ENCODE data around the gene CYTH1.
"Not testable (repeated sequence)": the region's sequence is repeated elsewhere in the genome, so short reads cannot be mapped to it uniquely, and the experiment has no call there.

Gene CYTH1

DNA sequence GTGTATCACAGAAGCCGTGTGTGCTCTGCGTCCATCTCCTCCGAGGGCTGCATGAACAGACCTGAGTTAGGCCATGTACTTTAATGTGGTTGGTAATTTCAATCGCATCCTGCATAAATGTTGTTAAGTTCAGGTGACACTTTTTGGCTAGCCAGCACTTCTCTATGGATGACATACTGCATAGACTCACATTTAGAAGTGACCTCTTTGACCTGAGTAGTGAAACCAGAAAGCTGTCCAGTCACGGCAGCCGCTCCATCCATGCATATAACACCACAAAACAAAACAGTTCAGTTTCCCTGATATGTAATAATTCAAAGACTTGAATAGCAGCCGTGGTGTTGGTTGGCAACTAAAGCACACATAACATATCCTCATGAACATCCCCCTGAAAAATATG lies 94.1 kb downstream of the CYTH1 start:
- DNase-seq (ENCODE audit: low spot score) = no peak

DNA sequence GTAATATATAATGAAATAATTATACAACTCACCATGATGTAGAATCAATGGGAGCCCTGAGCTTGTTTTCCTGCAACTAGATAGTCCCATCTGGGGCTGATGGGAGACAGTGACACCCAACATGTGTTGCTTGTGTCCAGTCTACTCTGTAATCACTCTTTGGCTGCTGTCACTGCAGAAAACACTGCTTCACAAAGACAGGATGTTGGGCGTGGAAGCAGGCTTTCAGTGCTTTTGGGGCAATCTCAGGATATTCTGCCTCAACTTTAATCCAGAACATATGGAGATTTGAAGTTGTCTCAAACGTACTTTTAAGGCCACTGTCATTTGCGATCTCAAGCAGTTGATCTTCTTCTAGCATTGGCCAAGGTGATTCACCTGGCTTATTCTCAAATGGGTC lies 94.9 kb downstream of the CYTH1 start:
- no peak for DNase-seq (ENCODE audit: low spot score)

DNA sequence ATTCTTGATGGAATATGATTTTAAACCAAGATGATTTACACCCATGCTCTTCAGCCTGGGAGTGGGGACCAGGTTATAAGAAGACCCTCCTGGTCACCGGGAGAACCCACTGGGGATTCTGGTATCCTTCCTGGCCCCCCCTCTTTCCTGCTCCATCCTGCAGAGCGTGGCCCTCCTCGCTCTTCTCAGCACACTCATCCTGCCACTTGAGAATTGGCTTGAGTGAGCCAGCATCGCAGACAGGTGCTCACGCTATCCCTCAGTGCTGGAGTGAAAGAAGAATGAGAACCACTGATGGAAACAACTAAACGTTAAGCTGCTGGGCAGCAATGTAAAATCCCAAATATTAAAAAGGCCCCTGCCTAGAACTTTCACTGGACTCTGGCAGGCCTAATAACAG lies 98.0 kb downstream of the CYTH1 start:
- no peak for DNase-seq (ENCODE audit: low spot score)

DNA sequence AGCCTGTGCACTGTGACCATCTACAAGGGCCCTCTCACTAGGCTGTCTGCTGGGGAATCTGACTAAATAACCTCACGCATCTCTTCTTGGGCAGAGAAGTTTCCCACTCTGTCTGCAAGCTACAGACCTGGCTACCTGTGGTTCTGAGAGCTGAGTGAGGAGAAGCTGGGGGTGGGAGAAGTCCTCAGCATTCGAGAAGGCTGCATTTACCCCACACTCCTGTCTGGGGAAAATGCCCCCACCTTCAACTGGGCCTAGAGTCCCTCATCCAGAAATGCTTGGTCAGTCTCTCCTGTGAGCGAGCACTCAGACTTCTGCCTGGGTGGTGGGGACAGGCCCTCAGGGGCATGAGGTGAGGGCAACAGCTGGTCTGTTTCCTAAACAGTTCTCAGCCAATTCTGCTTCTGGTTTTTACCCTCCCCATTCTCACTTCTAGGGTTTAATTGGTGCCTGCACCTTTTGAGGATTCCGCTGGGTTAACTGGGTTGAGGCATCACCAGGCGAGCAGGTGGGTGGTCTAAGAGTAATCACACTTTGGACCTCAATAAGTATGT lies 98.6 kb downstream of the CYTH1 start:
- no peak for DNase-seq (ENCODE audit: low spot score)

DNA sequence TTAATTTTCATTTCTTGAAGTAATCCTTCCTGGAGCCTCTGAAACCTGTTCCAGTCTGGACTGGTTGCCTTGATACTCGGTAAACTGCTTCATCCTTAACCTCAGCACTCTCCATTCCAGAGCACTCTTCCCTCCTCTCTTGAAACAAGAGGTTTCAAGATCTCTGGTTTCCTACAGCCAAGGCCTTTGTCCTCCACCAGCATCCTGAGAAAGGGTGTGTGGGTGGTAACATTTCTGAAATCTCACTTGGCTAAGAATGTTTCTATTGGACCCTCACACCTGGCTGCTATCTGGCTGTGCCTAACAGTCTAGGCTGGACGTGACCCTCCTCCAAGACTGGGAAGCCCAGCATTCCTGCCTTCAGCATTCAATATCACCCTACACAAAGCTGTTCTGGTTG lies 99.7 kb downstream of the CYTH1 start:
- DNase-seq (ENCODE audit: low spot score) = no peak

DNA sequence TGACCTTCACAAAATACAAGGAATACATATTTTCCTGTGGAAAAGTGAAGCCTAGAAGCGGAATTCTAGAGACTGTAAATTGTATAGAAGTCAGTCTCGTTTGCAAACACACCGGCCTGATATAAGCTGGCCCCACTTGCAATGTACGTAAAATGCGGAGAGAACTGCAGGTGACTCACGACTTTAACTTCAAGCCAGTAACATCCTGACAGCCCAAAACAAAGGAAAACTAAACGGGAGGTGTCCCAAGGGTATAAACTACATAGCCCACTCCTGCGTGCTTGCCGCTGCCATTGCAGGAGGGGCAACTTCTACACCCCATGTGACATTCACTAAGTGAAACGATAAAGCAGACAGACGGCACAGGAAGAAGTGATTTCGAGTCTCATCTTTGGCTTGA lies 101.6 kb downstream of the CYTH1 start:
- DNase-seq (ENCODE audit: low spot score) = no peak

DNA sequence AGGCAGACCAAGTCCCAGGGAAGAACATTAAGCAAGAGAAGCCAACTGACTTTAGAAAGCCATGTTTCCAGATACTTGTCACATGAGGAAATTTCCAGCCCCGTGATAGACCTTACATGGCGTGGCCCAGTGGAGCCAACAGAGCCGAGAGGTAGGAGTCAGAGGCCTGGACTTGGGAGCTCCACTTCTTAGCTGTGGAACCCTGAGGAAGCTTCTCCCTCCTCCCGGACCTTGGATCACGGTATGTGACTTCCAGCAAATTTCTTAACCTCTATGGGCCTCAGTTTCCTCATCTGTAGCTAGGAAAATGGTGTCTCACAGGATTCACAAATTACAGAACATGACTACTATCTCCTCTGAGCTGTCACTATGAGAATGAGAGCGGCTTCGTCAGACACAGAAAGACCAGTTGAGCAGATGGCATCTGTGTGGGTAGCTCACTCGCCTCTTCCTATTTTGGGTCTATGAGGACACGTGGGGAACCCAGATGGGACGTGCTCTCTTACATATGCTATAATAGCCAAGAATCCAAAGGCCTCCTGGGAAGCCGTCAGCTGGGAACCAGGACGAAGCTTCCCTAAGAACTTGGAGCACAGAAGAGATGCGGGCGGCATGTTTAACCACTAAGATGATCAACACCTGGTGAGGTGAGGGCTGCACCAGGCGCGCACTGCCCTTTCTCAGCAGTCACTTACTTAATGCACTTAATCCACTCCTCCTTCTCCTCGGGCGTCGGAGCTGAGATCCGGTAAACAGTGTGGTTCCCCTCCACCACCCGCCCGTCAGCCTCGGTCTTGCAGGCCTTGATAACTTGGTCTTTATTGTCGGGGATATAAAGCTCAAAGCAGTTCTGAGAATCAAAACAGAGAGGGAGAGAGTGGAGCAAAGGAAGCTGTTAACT lies 102.3 kb downstream of the CYTH1 start:
- DNase-seq (ENCODE audit: low spot score) = no peak

DNA sequence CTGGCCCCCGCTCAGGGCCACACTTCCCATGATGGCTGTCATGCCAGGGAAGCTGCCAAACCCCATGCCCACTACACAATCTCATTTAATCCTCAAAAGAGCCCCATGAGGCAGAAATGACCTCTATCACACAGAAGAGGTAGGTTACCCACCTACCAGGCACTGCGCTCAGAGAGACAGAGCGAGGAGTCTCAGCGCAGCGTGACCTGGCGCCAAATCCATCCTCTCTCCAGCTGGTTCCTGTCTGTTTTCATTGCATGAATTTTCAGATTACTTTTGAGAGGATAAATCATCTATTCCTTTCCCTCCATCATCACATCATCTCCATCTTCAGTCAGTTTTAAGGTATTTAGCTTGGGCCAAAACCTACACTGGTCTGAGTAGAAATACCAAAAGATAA lies 103.4 kb downstream of the CYTH1 start:
- no peak for DNase-seq (ENCODE audit: low spot score)

DNA sequence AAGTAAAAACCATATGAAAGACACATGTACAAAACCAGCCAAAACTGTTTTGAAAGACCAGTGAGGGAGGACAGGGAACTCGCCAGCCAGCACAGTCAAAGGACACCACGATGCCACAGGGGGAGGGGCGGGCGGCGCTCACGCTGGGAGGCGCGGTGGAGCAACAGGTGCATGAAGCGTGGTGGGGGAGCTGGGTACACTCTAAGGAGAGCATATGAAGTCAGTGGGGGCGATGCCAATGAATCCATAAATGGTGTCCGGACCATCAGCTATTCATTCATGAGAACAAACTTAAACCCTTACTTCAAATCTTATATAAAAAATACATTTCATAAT lies 103.9 kb downstream of the CYTH1 start:
- DNase-seq (ENCODE audit: low spot score) = no peak

DNA sequence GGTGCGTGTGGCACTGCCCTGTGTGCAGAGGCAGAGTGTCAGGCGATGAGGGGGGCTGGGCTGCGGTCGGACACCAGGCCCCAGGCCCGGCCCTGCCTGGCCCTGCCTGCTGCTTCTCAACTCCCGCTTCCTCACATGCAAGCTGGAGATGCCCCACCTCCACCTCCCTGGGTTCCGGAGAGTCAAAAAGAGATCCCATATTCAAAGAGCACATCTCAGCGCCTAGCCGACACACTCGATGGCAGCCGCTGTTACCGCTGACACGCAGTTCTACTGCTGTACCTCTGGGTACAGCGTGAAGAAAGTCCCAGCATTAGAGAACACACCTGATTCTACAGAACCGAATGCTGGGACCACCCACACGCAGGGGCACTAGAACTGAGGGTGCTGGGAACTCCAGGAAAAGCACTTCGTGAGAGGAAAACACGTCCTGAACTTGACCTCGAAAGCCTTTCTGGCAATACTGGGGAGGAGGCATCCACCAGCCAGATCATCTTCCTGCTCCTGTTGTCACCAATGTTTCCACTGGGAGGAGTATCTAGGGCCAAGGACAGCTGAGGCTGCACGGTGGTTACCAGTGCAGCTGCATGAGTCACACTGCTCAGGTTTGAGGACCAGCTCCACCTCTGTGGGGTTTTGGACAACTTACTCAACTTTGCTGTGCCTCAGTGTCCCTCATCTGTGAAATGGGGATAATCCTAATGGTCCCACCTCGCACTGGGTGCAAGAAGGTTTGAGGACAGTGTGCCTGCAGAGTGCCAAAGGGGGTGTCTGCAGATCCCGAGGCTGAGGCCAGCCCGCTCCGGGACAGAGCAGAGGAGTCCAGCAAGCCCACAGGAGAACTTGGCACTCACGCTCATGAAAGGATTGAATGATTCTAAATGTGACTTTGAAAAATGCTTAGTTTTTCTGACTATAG lies 104.5 kb downstream of the CYTH1 start:
- DNase-seq (ENCODE audit: low spot score) = no peak

DNA sequence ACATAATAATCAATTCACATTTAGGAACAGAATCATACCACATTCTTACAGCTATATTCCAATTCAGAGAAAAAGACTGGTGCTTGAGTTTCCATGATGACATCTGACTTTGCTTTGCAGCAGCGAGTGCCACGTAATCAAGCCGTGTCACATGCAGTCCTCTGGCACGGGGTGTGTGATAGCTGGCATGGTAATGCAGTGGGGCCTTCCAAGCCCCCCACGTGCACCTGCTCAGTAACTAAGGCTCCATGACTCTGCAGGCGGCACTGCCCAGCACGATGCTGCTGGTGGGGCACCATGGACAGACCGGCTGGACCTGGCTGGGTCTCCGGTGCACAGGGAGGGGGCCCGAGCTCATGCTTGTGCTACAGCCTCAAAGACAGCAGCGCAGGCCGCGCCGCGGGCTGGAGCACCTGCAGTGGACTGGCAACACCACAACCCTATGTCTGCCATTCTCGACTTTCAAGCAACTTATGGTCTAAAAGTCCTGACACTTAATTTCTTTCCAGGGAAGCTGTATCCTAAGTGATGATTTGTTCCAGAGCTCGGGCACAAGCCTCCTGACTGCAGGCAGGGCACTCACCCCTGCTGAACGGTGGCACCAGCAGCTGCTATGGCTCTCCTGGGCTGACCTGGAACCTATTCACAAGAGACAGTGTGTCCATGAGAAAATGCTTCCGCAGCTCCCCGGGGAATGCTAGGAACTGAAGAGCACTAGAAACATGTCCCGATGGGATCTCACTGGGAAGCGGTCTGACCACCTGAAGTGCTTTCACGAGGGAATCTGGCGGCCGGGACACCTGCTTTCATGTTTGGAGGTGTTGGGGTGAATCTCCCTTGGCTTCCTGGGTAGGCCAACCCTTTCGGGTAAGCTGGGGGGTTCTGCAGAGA lies 105.4 kb downstream of the CYTH1 start:
- DNase-seq (ENCODE audit: low spot score) = no peak

DNA sequence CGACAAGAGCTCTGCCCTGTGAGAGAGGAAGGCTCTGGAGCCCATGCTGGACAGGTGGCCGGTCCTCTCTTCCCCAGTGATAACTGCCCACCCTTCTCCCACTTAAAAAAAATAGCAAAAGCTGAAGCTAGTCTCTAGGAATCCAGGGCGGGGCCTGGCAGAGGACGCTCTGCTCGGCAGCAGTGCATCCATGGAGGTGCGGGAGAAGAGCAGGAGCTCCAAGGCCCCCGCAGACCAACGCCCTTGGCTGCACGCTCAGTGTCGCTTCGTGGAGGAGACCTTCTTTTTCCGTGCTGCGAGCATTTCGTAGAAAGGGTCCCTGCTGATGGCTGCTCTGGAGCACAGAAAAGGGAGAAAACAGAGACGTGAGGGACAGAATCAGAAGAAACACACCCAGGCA lies 106.2 kb downstream of the CYTH1 start:
- no peak for DNase-seq (ENCODE audit: low spot score)

DNA sequence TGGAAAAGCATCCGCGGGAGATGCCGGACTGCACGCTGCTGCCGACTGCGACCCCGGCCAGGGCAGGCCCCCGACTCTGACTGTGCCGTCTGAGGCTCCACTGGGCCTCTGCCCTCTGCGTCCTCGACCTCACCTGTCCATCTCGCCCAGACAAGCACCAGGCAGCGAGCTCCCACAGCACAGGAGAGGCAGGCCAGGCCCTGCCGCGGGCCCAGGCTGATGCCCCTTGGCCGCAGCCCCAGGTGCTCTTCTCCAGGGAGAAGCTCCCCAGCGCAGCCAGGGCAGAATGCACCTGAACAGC lies 106.8 kb downstream of the CYTH1 start:
- no peak for DNase-seq (ENCODE audit: low spot score)

DNA sequence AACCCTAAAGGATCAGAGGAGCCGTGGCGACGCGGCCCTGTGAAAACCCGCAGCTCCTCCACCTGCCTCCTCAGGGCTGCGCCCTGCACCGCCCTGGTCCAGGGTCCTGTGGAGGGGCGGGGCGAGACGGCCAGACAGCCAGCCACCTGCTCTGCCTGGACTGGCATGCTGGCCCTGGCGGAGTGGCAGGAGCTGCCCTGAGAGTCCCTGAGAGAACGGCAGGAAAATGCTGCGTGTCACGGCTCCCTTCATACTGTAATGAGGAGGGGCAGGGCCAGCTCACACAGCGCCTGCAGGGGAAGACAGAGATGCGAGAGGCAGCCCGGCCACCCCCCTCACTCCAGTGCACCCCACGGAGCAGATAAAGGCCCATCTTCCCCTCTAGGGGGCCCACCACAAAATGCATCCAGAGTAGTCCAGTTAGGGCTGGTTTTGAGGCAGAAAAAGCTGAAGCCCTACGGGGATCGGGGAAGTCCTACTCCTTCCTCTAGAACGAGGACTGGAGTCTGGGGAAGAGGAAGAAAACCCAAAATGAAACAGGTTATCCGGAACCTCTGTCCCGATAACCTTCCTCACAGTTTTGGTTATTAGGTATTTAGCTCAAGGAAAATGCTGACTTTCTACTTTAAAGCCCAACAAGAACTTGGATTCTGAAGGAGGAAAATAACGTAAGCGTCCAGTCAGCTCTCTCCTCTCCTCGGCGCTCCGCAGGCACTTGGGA lies 107.3 kb downstream of the CYTH1 start:
- DNase-seq (ENCODE audit: low spot score) = no peak

DNA sequence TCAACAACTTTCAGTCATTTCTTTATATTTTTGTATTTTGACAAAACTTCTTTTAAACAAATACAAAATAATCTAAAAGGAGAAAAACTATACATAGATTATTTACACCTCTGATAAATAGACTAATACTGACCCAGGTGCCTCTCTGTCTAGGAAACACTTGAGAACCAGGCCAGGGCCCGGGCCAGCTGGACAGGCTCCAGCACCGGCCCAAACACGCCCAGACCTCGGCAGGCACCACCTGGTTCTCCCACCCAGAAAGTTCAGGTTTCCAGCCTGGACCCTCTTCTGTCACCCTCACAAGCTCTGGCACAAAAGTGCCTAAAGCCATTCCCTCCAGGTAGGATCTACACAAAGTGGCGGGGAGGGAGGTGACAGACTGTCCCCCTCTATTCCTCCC lies 107.9 kb downstream of the CYTH1 start:
- DNase-seq (ENCODE audit: low spot score) = no peak

DNA sequence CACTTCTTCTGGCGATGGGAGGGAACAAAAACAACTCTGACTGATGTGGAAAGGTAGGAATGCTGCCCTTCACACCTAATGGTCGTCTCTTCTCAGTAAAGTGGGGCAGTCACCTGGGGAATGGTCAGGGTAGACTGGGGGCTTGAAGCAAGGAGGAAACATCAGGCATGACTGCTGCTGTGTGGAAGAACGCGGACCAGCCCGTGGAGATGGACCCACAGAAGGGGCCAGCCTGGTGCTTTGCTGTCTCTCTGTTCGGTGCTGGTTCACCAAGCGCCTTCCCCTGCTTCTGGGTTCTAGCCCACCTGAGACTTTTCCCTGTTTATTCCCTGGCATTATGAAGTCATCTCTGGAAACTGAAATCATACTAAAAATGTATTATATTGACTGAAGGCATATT lies 108.7 kb downstream of the CYTH1 start:
- no peak for DNase-seq (ENCODE audit: low spot score)

DNA sequence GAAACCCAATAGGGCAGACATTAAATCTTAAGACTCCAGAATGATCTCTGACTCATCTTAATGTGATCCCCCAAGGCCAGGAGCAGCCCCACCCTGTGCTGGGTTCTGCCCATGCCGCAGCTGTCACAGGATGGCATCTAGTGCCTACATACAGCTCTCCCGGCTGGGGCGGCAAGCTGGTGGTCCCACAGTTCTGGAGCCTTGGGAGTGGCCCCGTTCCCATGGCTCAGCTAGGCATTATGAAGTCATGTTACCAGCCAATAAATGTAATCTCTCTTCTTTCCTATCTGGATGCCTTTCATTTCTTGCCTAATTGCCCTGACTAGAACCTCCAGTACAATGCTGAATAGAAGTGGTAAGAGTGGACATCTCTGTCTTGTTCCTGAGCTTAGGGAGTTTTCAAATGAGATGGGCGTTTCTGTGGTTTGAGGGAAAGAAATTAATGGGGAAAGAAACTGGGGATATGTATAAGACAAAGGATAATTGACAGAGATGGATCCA lies 109.2 kb downstream of the CYTH1 start:
- DNase-seq (ENCODE audit: low spot score) = no peak

DNA sequence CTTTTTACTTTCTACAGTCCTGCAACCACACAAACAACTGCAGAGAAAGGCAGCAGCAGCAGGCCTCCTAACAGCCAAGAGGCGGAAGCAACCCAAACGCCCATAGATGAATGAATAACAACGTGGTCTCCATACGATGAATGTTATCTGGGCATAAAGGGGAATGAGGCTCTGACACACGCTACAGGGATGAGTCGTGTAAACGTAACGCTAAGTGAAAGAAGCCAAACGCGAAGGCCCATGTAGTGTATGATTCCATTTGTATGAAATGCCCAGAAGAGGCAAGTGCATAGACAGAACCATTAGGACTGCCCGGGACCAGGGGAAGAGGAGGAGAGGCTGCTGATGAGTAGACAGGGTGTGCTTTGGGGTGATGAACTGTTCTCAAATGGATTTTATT lies 110.1 kb downstream of the CYTH1 start:
- no peak for DNase-seq (ENCODE audit: low spot score)

DNA sequence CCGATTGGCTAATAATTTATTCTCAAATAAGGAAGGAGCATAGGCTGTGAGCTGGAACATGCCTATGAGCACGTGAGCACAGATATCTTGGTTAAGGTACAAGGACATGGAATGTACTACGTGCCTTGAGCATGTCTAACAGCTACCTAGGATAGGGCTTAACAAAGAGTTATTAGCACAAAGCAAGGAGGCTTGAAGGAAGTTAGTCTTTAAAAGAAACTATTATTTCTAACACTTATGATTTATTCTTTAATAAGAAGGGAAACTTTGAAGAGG lies 110.4 kb downstream of the CYTH1 start:
- not testable (repeated sequence) for DNase-seq (ENCODE audit: low spot score)

DNA sequence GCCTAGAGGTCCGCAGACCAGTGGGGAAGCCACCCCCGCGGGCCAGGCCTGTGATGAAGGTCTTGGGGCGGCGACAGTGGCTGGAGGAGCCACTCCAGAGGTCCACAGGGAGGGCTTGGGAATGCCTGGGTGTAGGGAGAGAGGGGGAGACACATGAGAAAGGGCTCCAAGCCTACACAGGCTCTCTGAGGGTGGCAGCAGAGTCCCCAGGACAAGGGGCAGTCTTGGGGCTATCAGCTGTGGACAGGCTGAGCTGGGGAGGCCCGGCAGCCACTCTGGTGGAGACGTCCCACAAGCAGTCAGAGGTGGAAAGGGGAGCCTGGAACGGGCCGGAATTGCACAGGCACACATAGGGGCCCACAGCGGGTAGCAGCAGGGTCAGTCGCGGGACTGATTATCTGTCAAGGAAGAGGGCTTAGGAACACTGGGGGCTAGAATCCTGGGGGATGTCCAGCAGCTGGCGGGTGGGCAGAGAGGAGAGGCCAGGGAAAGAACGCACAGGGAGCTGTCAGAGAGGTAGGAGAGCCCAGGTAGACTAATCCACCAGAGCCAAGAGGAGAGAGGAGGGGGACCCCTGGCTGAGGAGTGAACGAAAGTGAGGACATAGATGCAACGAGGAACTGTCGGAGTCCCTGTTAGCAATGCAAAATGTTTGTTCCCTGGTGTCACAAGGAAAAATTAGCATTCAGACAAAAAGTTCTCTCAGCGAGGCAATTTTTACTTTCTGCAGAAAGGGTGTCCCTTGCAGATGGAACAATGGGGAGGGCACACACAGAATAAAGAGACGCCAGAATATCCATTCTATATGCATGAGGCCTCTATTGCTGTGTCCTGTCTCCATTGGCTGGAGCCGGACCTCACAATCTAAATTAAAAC lies 111.0 kb downstream of the CYTH1 start:
- DNase-seq (ENCODE audit: low spot score) = no peak

Data from left forelimb (tissue), 1 donor.